GM19193 (cell line): ENCODE results near the gene FOXN1.

Source experiments
- POLR2A ChIP-seq: IDR thresholded peaks from 4 replicates; pipeline ENCODE4 v1.6.1; 2011; ENCODE audit not compliant: insufficient read depth, insufficient read length; ENCODE audit errors: extremely low read depth

FOXN1 gene

DNA sequence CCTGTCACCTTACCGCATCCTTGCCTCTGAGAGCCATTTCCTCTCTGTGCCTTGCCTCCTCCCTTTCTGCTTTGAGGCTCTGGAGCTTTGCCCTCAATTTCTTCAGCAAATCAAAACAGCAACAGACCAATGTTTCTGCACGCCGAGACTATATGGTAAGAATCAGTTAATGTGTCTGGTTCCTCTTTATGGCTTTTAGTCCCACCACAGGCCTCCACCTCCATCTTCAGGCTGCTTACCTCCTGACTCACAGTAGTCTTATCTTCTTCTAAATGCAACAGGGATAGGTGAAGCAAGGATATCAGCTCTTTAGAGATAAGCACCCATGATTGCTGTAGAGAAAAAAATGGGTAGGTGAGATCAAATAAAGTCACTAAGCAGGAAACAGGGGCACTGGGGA lies 79.7 kb downstream of the FOXN1 start:
- no peak for TF ChIP-seq POLR2A
